ENCODE results near the gene DNAJB6. TPM values are rescaled to one million over a fixed set of nuclear protein-coding genes. Genes with fewer than 3 reads are reported as not detected.

DNAJB6 gene
- polyA plus RNA-seq, 3 donors = 66.6 to 117 (median 116) TPM

DNA sequence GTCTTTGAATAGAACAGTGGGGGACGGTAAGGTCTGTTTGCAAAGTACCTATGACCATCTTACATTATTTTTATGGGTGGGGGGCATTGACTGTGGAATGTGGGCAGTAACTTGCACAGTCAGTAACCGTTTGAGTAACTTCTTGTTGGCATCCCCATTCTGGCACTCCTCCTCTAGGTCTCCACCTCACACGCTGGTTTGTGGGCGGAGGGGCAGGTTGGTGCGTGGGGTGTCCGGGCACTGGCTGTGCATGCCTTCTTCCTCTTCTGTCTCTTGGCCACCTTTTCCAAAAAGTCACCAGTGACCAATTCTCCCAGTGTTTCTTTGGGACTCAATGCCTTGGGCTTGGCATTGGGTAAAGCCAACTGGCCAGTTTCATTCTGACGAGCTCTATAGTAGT, 43.6 kb downstream of the DNAJB6 start:
- Histone ChIP-seq H4K20me1 (ENCODE audit: insufficient read depth, low read length) (peaks cover 100% of the 10 kb centered on the region), H3K36me3 (replicated peaks in 1 of 2; ENCODE audit: control insufficient read depth in 1 of 2, insufficient read depth in 2 of 2, low read length in 2 of 2) (peaks cover 52 to 97% of the 10 kb centered on the region in 2 donors), H3K27me3 (ENCODE audit: control insufficient read depth in 2 of 2, insufficient read depth in 2 of 2, low read length in 2 of 2) (no peaks in the 10 kb centered on the region), H3K9ac (ENCODE audit: insufficient read depth, low read length, poor library complexity, severe bottlenecking) (no peak overlapping the region), H3K79me2 (ENCODE audit: insufficient read depth, low read length) (peaks cover 65% of the 10 kb centered on the region), H3K9me3 (replicated peaks in 1 of 2; ENCODE audit: control insufficient read depth in 1 of 2, insufficient read depth in 1 of 2, low read length in 2 of 2) (no peaks in the 10 kb centered on the region), H3K4me2 (replicated peaks; ENCODE audit: extremely low read depth, low read length, poor library complexity, severe bottlenecking) (no peak overlapping the region), H3K4me1 (ENCODE audit: control insufficient read depth in 1 of 2, insufficient read depth in 2 of 2, low read length in 2 of 2) (no peaks in the 10 kb centered on the region), H3K4me3 (replicated peaks in 1 of 3; ENCODE audit: low read depth in 2 of 3, low read length in 3 of 3) (no peak overlapping the region), H3K27ac (ENCODE audit: low read depth in 1 of 2, low read length in 2 of 2) (peak overlapping the region in 1 of 2 donors; percentile 4), H2AFZ (ENCODE audit: insufficient read depth, low read depth, low read length, poor library complexity, severe bottlenecking) (no peak overlapping the region)
- H3K27ac Mint-ChIP-seq = no peak overlapping the region
- DNase-seq = no peak
- no peak overlapping the region for H3K4me3 Mint-ChIP-seq
- TF ChIP-seq, protein P1, sequence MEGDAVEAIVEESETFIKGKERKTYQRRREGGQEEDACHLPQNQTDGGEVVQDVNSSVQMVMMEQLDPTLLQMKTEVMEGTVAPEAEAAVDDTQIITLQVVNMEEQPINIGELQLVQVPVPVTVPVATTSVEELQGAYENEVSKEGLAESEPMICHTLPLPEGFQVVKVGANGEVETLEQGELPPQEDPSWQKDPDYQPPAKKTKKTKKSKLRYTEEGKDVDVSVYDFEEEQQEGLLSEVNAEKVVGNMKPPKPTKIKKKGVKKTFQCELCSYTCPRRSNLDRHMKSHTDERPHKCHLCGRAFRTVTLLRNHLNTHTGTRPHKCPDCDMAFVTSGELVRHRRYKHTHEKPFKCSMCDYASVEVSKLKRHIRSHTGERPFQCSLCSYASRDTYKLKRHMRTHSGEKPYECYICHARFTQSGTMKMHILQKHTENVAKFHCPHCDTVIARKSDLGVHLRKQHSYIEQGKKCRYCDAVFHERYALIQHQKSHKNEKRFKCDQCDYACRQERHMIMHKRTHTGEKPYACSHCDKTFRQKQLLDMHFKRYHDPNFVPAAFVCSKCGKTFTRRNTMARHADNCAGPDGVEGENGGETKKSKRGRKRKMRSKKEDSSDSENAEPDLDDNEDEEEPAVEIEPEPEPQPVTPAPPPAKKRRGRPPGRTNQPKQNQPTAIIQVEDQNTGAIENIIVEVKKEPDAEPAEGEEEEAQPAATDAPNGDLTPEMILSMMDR (IDR thresholded peaks at IDR 0.05) = no peak
- H3K9me3 Mint-ChIP-seq = no peaks in the 10 kb centered on the region
- intact Hi-C loops (cut with micrococcal nuclease) = no loop called here
- peaks cover 73 to 87% of the 10 kb centered on the region in 2 donors for H3K36me3 Mint-ChIP-seq
- no peaks in the 10 kb centered on the region for H3K27me3 Mint-ChIP-seq (ENCODE audit: low read depth in 3 of 3)
- H3K4me1 Mint-ChIP-seq = no peaks in the 10 kb centered on the region
- 80% methylated on average over 3 of the region's 7 CpGs for WGBS (ENCODE audit: insufficient coverage)

- peaks cover 11 to 21% of the 10 kb centered on the region in 2 donors for H3K4me1 ChIP-seq (ENCODE audit: control insufficient read depth in 1 of 2, insufficient read depth in 2 of 2, low read length in 2 of 2)
- no peak overlapping the region for H3K27ac ChIP-seq (ENCODE audit: low read depth in 1 of 2, low read length in 2 of 2)
- H3K27me3 Mint-ChIP-seq (ENCODE audit: low read depth in 3 of 3) = no peaks in the 10 kb centered on the region
- intact Hi-C loops (cut with micrococcal nuclease) = no loop called here
- H3K4me3 ChIP-seq (replicated peaks in 1 of 3; ENCODE audit: low read depth in 2 of 3, low read length in 3 of 3) = no peak overlapping the region
- H3K27me3 ChIP-seq (ENCODE audit: control insufficient read depth in 2 of 2, insufficient read depth in 2 of 2, low read length in 2 of 2) = no peaks in the 10 kb centered on the region
- H3K36me3 ChIP-seq (replicated peaks in 1 of 2; ENCODE audit: control insufficient read depth in 1 of 2, insufficient read depth in 2 of 2, low read length in 2 of 2) = peaks cover 41 to 75% of the 10 kb centered on the region in 2 donors
- no peaks in the 10 kb centered on the region for H3K9me3 Mint-ChIP-seq
- peaks cover 14% of the 10 kb centered on the region for H3K4me1 Mint-ChIP-seq
- H3K79me2 ChIP-seq (ENCODE audit: insufficient read depth, low read length) = peaks cover 40% of the 10 kb centered on the region
- TF ChIP-seq, protein P1 (IDR thresholded peaks at IDR 0.05) = no peak
- no peak overlapping the region for H3K9ac ChIP-seq (ENCODE audit: insufficient read depth, low read length, poor library complexity, severe bottlenecking)
- peak overlapping the region in 1 of 7 donors; percentile 53 for H3K27ac Mint-ChIP-seq
- peaks cover 92% of the 10 kb centered on the region for H4K20me1 ChIP-seq (ENCODE audit: insufficient read depth, low read length)
- H3K4me2 ChIP-seq (replicated peaks; ENCODE audit: extremely low read depth, low read length, poor library complexity, severe bottlenecking) = no peak overlapping the region
- H3K9me3 ChIP-seq (replicated peaks in 1 of 2; ENCODE audit: control insufficient read depth in 1 of 2, insufficient read depth in 1 of 2, low read length in 2 of 2) = no peaks in the 10 kb centered on the region
- H2AFZ ChIP-seq (ENCODE audit: insufficient read depth, low read depth, low read length, poor library complexity, severe bottlenecking) = no peak overlapping the region
- peaks cover 60 to 72% of the 10 kb centered on the region in 2 donors for H3K36me3 Mint-ChIP-seq
- no peak overlapping the region for H3K4me3 Mint-ChIP-seq
- no peak for DNase-seq
- 100% methylated on average over 1 of the region's 5 CpGs for WGBS (ENCODE audit: insufficient coverage)
Observed at GRCh38 chr7:157383868-157384267, 47.1 kb downstream of the DNAJB6 start.
